ENCODE results near the gene ANKK1.

ANKK1 gene

GRCh38 chr11:113387605-113388211 lies at the start of gene ANKK1:
Gene ANKK1, plus strand, starts transcription at chr11:113387779. Its CDS starts 106 bp downstream, at chr11:113387885.
- in situ Hi-C loops (cut with MboI; ENCODE audit: low sequenced_read_pairs) = no loop called here

GRCh38 chr11:113338730-113339129 lies 48.8 kb upstream of the ANKK1 start:
- in situ Hi-C loops (cut with MboI; ENCODE audit: low sequenced_read_pairs) = no loop called here

DNA sequence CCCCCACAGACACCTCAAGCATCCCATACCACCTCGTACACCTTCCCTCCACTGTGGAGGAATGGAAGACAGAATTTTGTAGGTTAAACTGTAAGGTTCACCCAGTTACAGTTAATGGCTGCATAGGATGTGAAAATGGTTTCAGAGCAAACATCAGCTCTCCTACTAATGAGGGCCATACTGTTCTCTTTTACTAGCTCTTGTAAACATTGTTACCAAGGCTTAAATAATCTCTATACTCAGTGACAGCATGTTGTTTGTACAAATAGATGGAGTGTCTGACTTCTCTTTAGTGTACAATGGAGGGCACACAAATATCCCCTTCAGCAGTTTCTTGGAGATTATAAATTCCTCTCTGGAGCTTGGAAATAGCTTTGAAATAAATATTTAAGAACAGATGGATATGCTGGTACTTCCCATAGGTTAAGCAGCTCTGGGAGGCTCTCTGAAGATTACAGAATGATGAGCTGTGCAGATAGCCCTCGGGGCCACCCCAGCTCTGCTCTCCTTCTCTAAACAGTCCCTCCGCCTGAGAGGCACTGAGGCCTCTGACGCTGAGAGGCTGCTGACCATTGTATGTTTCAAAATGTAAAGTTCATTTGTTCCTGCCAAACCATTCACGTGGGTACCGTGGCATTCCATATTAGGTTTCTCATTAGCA lies 47.5 kb upstream of the ANKK1 start:
- in situ Hi-C loops (cut with MboI; ENCODE audit: low sequenced_read_pairs) = no loop called here

- in situ Hi-C loops (cut with MboI; ENCODE audit: low sequenced_read_pairs) = no loop called here
Measured at GRCh38 chr11:113341388-113342165, 46.0 kb upstream of the ANKK1 start.

GRCh38 chr11:113345978-113346377 lies 41.6 kb upstream of the ANKK1 start:
- in situ Hi-C loops (cut with MboI; ENCODE audit: low sequenced_read_pairs) = no loop called here

DNA sequence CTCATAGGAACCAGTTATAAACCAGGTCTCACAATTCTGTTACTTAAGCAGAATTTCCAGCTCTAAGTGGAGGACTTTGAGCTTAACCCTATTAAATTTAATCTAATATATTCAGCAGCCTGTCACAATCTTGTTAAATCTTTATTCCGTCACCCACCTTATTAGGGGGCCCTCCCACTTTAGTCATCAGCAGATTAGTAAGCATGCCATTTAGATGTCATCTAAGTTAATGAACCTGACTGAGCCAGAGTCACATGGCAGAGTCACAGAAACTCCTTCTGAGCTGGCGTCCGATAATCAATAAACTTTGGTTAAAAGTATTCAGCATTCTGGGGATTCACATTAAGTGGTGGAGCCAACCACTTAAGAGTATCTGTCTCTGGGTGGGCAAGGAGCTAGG lies 38.1 kb upstream of the ANKK1 start:
- in situ Hi-C loops (cut with MboI; ENCODE audit: low sequenced_read_pairs) = no loop called here

DNA sequence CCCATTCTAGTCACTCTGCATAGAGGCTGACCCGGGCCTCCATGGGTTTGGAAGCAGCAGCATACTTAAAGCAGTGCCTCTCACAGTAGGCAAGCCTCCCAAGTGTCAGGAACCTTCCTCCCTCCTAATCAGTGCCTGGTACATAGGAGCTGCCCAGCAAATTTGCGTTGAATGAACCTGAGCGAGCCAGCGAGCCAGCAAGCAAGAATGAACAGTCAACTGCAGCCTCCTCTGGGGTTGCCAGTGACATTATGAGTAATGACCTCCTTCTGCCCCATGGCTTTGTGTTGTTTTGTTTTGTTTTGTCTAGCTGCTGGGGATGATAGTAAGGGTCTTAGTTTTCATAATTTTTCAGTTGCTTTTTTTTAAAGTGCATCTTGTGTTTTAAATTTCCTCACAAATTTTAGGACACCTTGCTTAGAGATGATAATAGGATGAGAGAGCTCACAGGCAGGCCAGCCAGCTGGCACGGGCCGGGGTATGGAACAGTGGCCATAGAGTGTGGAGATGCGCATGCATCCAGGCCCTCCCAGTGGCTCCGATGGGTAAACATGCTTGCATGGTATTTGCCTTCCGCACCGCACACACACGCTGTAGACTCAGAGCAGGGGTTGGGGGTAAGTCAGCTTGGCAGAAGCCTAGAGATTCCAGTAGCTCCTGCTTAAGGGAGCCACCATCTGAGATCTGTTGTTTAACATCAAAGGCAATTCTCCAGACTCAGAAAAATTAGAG lies 37.1 kb upstream of the ANKK1 start:
- in situ Hi-C loops (cut with MboI; ENCODE audit: low sequenced_read_pairs) = no loop called here

- in situ Hi-C loops (cut with MboI; ENCODE audit: low sequenced_read_pairs) = no loop called here
Measured at GRCh38 chr11:113351068-113351450, 36.5 kb upstream of the ANKK1 start.

GRCh38 chr11:113351480-113351879 lies 36.1 kb upstream of the ANKK1 start:
- in situ Hi-C loops (cut with MboI; ENCODE audit: low sequenced_read_pairs) = no loop called here

GRCh38 chr11:113356203-113356602 lies 31.4 kb upstream of the ANKK1 start:
- in situ Hi-C loops (cut with MboI; ENCODE audit: low sequenced_read_pairs) = no loop called here

- in situ Hi-C loops (cut with MboI; ENCODE audit: low sequenced_read_pairs) = no loop called here
Measured at GRCh38 chr11:113363406-113363805, 24.2 kb upstream of the ANKK1 start.

GRCh38 chr11:113363996-113364641 lies 23.5 kb upstream of the ANKK1 start:
- in situ Hi-C loops (cut with MboI; ENCODE audit: low sequenced_read_pairs) = no loop called here

DNA sequence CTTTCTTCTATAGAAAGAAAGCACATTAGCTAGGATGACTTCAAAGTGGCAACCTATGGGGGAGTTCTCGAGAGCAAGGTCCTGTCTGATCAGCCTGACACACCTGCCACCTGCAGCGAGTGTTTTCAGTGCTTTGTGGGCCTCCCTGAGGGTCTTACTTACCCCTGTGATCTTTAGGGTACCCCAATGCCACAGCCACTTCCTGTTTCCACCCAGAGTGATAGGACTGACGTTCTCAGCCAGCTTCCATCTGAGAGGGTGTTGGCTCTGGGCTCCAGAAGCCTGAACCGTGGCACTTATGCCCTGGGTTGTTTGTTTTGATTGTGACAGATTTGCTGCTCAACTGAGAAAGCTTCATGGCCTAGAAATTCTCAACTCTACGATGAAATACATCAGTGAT lies 21.7 kb upstream of the ANKK1 start:
- in situ Hi-C loops (cut with MboI; ENCODE audit: low sequenced_read_pairs) = no loop called here

DNA sequence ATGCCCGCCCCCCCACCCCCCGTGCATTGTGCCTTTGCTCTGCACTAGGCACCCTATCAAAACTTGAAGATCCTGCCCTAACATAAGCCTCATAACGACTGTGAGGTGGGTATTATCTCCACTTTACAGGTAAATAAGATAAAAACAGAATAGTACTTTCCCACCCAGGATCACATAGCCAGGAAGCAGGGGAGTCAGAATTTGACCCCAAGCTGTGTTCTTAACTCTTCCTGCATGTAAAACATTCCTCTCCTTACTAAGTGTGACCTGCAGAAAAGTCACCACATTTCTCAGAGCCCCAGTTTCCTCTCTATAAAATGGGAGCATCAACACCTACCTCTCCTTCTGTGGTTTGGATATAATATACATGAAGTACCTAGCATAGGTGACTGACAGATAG lies 18.2 kb upstream of the ANKK1 start:
- in situ Hi-C loops (cut with MboI; ENCODE audit: low sequenced_read_pairs) = no loop called here

DNA sequence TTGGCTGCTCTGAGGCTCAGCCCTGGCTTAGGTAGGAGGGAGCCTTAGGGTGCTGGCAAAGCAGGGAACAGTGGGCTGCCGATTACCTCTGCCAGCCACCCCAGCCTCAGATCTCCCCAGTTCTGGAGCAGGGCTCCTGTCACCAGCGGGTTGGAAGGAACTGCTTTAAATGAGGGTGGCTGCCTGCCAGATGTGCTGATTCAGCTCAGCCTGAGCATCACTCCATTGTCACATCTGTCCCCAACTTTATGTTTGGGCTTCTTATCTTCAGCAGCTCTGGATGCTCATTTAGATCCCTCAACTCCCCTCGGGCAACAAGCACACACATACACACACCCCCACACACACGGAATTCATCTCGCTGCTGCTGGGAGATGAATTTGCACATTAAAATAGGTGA lies 16.9 kb upstream of the ANKK1 start:
- in situ Hi-C loops (cut with MboI; ENCODE audit: low sequenced_read_pairs) = no loop called here

DNA sequence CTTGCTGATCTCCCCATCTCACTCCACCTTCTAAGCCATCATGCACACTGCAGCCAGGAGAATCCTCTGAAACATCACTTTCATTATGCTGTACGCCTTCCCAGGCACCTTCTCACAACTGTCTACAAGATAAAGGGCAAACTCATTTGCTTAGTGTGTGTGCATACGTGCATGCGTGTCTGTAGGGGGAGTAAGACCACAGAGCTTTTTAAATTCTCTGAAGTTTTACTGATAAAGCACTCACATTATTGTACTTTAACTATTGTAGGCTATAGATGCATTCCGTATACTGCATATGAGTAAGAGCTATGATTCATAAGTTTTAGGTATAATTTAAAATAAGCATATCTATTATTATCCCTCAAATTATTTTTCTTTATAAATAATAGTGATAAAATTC lies 15.3 kb upstream of the ANKK1 start:
- in situ Hi-C loops (cut with MboI; ENCODE audit: low sequenced_read_pairs) = no loop called here

GRCh38 chr11:113373306-113373705 lies 14.3 kb upstream of the ANKK1 start:
- in situ Hi-C loops (cut with MboI; ENCODE audit: low sequenced_read_pairs) = no loop called here

DNA sequence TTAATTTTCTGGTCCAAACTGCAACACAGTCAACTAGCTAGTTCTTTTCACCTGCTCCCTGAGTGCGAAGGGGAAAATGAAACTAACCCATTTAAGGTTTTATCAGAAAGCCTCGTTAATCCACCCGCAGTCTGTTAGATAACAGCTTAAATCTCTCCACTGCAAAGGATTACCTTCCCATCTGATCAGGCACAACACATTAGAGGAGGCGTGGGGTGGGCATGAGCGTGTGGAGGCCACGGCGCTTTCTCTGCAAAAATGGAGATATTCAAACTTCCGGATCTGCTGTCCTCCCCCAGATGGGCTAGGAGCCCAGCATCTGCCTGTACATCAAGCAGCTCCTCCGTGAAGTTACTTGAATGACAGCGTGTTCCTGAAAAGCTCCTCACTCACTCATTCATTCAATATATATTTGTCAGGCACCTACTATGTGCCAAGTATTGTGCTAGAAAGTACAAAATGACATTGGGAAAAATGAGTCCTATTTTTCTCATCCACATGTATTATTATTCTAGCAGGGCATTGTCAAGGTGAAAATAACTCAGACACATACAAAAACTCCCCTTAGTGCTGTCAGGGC lies 13.5 kb upstream of the ANKK1 start:
- in situ Hi-C loops (cut with MboI; ENCODE audit: low sequenced_read_pairs) = no loop called here

DNA sequence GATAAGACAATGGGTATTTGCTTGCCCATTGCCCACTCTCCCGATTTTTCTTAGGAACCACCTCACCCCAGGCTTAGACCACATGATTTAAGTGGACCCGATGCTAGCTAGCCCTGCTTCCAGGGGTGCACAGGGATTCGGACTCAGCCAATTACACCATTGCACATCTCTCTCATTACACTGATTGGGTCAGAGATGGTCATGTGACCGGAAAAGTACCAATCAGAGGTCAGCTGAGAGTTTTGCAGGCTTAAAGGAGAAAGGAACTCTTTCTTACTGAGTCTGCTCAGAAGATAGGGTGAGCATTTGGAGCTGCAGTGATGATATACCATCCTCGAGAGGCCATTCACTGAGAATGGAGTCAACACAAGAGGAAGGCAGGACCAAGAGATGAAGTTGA lies 12.2 kb upstream of the ANKK1 start:
- in situ Hi-C loops (cut with MboI; ENCODE audit: low sequenced_read_pairs) = no loop called here

DNA sequence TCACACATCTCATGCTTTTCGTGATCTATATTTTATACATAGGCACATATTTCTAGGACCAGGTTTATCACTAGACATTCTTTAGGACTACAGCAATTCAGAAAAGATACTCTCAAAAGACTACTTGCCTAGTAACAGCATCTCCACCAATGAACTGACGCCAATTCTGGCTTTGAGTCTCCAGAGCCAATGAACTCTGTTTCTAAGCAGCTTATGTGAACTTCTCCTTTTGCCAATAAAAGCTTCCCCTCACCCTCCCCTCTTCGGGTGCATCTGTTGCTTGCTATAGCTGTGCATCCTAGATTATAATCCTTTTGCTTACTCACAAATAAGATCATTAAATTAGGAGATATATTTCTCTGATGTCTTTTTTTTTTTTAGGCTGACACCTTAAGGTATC lies 11.4 kb upstream of the ANKK1 start:
- in situ Hi-C loops (cut with MboI; ENCODE audit: low sequenced_read_pairs) = no loop called here

All from HL-60/S4 (cell line).